GM19193 (cell line): ENCODE measurements around the gene SUCLG2.

Source experiments
- POLR2A ChIP-seq: IDR thresholded peaks from 4 replicates; pipeline ENCODE4 v1.6.1; 2011; ENCODE audit not compliant: insufficient read depth, insufficient read length; ENCODE audit errors: extremely low read depth

Gene SUCLG2

DNA sequence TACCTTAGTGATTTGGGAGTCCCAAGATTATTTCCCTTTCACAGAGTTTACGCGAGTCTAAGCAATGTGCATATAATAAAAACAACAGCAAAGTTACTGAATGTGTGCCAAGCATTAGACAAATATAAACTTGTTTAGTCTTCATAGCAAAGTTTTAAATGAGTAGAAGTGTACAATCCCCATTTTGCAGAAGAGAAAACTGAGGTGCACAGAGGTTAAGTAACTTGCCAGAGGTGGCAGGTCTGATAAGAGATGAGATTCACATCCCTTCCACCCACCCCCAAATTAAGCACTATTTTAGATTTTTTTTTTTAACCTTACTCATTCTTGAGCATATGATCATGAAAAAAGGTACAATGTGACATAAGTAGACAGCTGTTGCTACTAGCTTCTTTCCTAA, 2.2 kb upstream of the SUCLG2 start:
- no peak for TF ChIP-seq POLR2A

DNA sequence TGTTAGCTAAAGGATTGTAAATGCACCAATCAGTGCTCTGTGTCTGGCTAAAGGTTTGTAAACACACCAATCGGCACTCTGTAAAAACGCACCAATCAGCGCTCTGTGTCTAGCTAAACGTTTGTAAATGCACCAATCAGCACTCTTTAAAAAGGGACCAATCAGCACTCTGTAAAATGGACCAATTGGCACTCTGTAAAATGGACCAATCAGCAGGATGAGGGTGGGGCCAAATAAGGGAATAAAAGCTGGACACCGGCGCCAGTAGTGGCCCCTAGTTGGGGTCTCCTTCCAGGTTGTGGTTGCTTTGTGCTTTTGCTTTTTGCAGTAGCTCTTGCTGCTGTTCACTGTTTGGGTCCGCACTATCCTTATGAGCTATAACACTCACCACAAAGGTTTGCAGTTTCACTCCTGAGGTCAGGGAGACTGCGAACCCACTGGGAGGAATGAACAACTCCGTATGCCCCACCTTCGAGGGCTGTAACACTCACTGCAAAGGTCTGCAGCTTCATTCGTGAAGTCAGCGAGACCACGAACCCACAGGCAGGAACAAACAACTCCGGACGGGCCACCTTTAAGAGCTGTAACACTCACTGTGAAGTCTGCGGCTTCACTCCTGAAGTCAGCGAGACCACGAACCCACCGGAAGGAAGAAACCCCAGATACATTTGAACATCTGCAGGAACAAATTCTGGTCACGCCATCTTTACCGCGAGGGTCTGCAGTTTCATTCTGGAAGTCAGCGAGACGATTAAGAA, 1.1 kb upstream of the SUCLG2 start:
- TF ChIP-seq POLR2A: peak; percentile 65

DNA sequence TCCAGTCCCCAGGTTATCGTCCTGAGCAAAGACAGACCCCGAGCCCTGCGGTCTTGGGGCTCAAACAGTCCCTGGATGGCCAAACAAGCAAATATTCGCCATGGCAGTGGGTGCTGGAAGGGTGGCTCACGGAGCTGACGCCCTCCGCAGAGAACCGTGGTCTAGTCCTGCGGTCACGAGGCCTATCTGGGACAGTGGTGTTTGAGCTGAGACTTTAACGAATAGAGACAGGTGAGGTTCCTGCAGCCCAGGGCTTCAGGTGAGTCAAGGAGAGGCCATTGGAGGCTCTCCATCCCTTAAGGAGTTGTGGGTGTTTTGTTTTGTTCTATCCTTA, 399 bp upstream of the SUCLG2 start:
- TF ChIP-seq POLR2A: no peak

DNA sequence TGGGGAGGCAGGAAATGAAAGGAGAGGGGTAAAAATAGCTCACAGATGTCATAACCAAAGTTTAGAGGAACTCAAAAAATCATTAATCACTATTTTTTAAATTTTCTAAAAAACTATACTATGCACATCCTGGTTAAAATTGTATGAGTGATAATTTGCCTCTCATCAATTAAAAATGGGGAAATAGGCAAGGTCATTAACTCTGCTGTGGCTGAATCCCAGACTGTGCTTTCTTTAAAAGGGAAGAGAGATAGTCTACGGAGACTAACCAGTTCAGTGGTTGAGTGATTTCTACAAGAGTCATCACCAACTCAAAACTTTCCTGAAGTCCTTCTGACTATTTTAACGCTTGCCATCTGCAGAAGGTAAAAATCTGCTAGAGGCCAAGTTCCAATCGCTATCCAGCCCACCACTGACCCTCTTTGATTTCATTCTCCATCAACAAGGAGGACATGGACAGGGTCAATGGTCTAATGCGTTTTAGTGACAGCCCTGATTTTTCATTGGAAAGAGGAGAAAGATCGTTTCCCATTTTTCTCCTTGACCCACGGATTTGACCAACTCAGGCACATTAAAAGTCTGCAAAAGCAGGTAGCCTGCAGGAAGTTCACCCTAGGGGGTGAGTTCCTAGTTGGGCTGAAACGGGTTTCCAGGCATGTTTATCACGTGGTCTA, 850 bp downstream of the SUCLG2 start:
- no peak for TF ChIP-seq POLR2A

DNA sequence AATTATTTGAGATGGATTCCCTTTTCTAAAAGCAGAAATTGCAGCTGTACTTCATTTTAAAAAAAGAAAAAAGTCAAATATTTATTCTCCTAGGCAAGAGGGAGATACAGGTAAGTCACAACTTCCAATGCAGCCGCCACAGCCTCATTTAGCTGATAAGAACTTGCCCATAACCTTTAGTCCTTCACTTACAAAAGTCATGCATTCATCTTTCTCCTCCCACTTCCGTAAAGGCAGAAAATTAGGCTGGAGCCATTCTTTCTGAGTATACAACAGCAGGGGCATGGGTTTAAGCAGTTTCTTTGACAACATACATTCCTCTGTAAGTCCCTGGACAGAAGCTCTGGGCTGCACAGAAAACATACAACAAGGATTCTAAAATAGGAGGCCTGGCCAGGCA, 4.3 kb downstream of the SUCLG2 start:
- TF ChIP-seq POLR2A: no peak

DNA sequence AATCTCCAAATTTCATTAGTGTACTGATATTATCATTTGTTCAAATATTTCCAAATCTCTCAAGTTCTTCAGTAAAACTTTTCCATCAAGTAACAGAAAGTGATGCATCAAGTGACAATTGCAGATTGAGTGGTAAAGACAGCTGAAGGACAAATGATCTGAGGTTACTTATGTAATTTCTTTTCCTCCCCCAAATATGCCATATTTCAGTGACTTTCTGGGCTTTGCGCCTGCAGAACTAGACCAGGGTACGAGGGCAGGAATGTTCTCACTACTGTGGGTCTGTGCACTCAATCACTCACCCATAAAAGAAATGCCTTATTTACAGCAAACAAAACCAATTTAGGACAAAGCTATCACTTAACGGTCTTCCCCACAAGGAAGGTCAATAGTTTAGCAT, 4.7 kb downstream of the SUCLG2 start:
- no peak for TF ChIP-seq POLR2A

DNA sequence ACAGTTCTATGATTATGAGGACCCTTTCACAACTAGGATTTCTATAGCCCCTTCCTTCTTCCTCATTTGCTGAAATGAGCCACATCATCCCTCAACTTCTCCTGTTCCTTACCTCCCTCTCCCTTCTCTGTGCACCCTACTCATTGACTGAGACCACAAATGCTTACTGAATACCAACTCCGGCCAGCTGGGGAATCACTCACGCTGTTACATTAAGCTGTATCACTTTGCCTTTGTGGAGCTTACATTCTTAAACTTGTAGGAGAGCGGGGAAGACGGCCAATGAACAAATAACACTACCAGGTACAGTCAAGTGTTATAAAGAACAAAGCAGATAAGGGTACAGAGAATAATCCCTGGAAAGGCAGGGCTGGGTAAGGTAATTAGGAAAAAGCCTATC, 5.7 kb downstream of the SUCLG2 start:
- no peak for TF ChIP-seq POLR2A

DNA sequence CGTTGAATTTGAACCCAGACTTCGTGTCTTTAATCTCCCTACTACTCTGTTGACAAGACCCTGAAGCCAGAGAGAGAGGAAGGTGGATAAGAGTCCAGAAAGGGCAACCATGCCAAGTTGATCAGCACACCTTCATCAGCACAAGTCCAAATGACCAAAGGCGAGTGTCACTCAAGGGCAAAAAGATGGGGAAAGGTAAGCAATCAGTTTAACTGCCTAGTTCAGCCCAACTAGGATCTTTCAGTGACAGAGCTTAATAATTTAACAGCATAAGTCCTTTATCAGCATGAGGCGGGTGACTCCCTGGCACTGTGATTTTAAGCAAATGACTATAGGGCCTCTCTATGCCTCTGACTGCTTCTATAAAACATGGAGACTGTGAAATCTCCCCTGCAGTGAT, 6.2 kb downstream of the SUCLG2 start:
- TF ChIP-seq POLR2A: no peak

DNA sequence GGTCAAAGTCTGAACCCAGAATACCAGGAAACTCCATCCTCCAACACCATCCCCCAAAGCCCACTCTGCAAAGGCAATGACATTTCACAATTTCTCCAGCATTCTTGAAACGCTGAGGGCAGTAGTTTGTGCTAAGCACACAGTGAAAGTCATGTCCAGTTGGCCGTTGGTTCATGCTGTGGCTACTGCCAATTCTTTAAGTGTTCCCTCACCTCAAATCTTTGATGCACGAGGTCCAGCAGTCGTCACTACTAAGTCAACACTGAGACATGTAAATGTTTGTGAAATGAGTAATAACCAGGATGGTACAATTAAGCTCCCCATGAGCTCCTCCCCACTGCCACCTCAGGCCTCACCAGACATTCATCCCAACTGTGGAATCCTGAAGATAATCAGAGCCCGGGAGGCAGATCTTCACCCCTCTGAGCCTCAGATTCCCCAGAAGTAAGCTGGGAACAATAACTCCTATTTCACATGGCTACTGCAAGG, 7.0 kb downstream of the SUCLG2 start:
- TF ChIP-seq POLR2A: no peak

DNA sequence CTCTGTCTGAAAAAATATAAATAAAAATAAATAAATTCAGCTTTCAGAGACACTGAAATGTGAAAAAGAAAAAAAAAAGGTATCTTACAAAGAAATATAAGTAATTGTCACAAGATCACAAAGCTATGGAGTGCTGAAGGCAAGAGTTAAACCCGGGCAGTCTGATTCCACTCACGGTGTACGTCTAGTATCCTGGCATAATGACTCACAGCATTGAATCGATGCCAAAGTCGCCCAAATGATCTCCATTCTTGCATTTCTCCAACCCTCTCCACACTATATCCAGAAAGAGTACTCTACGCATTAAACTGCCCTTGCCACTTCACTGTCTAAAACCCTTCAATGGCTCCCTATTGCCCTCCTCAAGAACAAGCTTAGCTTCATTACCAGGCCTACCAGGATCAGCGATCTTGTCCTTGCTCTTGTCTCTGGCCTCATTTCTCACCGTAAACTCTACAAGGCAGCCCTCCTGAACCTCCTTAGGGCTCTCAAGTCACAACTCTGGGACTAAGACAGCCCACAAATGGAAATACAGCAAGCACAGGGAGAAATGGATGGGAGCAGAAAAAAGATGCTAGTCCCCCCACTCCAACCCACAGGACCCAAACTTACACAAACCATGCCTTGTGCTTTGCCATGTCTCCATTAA, 7.7 kb downstream of the SUCLG2 start:
- TF ChIP-seq POLR2A: no peak

DNA sequence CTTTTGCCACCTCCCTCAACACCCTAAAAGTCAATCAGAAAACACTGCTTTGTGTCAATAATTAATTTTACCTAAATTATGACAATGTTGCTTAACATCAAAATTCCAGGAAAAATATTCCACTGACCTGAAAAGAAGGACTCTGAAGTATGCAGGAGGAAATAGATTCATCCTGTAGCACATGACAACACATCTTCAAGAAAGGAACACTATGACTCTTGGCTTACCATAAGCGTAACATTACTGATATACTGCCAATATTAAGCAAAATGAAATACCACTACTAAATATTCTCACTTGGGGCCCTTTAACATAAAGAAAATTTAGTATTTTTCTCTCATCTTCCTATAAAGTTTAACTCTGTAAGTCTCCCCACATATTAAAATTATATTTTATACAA, 9.6 kb downstream of the SUCLG2 start:
- no peak for TF ChIP-seq POLR2A

DNA sequence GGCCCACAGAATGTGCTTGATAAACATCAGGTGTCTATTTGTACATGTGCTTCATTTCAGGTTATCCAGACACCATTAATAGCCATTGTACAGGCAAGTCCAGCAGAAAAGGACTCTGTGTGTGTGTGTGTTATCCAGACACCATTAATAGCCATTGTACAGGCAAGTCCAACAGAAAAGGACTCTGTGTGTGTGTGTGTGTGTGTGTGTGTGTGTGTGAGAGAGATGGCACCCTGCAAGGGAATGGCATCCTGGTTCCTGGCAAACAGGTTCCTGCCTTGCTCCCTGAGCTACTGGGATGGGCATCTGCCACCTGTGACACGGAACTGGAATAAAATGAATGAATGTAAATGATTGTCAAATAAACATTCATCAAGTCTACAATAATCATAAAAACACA, 11.7 kb downstream of the SUCLG2 start:
- no peak for TF ChIP-seq POLR2A

DNA sequence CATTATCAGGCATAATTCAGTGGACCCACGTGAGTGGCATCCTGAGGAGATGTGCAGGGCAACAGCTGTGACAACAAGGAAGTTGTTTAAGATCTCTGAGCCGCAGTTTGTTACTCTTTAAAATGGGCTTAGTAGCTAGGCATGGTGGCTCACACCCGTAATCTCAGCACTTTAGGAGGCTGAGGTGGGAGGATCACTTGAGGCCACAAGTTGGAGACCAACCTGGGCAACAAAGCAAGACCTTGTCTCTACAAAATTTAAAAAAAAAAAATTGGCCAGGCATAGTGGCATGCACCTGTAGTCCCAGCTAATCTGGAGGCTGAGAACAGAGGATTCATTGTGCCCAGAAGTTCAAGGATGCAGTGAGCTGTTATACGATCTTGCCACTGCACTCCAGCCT, 12.2 kb downstream of the SUCLG2 start:
- no peak for TF ChIP-seq POLR2A

DNA sequence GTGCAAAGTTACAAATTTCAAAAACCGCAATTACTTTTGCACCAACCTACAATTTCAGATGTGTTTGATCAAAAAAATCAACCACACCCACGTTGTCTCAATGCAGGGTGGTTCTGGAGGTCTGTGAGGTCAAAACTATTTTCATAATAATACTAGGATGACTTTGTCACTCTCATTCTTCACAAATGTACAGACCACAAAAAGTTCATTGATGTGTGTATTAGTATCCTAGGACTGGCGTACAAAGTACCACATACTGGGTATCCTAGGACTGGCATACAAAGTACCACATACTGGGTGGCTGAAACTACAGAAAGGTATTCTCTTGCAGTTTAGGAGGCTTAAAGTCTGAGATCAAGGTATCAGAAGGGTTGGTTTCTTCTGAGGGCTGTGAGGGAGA, 13.0 kb downstream of the SUCLG2 start:
- no peak for TF ChIP-seq POLR2A

DNA sequence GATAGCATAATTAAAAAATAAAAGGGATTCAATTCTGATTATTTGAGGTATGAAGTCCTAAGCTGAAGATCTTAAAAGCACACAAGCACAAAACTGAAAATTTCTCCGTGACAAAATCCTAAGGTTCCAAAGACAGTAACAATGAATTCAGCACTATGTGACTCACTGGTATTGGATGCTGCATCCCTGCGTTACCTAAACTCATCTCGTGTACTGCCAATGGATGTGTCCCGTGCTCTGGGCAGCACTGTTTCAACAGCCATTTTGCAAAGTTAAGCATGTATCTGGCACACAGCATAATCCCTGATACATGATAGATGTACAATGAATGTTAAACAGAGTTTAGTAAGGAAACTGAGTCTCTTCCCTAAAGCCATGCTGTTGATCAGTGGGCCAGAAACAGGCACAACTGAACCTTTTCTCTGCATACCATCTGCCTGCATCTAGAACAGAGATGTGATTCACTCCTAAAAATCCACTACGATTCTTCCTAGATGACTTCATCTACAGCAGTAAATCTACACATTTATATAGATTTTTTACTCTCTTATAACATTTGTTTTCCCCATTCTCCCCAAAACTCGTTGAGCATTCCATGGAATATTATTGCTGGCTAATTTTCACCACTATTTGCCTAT, 14.3 kb downstream of the SUCLG2 start:
- TF ChIP-seq POLR2A: no peak
